NCI-H128 (cell line): ENCODE results near the gene BICDL2.

Experiments used
- DNase-seq: peaks from one replicate; lab custom pipeline; 2025; ENCODE audit not compliant: unreplicated experiment; lab: John Stamatoyannopoulos, UW

BICDL2 gene

DNA sequence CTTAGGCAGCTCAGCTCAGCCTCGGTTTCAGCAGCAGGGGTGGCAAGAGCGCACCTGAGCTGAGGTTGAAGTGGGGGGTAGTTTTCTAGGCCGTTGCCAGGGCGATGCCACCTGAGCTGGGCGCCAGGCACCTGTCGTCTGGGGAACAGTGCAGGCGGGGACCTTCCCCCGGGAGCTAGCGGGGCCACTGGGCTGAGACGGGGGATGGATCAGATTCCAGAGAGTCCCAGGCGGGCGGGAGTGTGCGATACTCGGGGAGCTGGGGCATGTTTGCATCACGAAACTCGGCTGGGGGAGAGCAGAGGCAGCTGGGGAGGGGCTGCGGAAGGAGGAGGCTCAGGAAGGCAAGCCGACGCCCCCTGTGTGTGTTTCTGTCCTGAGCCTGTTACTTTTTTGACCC is 24.5 kb downstream of the BICDL2 start:
- DNase-seq, result peak; percentile 63

DNA sequence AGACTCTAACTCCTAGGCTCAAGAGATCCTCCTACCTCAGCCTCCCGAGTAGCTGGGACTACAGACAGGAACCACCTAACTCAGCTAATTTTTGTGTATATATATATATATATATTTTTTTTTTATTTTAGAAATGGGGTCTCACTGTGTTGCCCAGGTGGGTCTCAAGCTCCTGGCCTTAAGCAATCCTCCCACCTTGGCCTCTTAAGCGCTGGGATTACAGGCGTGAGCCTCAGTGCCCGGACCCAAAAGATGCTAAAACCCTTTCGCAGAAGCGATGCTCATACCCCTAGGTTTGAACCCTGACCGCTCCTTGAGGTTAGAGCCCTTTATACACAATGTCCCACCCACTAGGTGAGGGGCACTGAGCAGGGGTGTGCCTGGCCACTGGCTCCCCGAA is 26.2 kb downstream of the BICDL2 start:
- no peak for DNase-seq

- no peak for DNase-seq
Observed at GRCh38 chr16:3009568-3010390, 27.0 kb downstream of the BICDL2 start.

DNA sequence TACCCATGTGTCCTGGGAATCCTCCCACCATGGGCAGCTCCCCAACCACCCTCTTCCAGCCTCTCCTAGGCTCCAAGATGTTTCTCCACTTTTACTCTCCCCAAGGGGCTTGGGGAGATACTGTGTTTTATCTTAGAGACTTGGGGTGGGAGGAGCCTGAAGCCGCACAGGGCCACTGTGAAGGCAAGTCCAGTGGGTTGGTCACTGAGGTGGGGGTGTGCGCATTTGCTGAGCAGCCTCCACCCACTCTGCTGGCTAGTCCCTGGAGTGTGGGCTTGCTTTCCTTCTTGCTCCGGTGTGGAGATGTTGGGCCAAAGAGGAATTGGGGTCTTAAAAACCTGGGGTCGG is 28.1 kb downstream of the BICDL2 start:
- DNase-seq, result no peak

DNA sequence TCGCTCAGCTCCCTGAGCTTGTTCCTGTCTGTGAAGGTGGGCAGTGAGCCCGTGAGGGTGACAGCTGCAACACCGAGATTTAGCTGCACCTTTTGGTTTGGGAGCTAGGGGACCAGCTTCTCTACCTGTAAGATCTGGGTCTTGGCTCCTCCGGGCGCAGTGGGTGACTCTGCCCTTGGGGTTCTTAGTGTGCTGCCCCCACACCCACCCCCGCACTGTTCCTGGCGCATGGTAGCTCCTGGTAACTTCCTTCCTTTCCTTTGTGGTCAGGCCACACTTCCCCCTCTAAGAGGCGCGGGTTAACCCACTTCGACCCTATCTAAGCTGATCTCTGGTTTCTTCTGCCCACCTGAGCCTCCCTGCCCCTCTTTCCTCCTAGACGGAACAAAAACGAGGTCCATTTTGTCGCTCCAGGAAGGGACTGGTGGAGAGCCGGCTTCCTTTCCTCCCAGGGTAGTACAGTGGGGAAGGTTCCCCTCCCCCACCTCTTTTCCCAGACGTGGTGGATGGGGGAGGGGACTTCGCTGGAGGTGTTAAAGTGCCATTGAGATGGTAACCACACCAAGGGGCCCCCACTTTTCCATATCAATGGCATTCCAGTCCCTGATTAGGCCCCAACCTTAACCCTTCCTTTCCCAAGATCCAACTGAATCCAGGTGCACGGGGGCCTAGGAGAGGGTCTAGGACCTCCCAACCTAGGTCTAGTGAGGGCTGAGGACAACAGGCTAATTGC is 28.6 kb downstream of the BICDL2 start:
- DNase-seq, result no peak

GRCh38 chr16:3007059-3007956 is 29.4 kb downstream of the BICDL2 start:
- no peak for DNase-seq

DNA sequence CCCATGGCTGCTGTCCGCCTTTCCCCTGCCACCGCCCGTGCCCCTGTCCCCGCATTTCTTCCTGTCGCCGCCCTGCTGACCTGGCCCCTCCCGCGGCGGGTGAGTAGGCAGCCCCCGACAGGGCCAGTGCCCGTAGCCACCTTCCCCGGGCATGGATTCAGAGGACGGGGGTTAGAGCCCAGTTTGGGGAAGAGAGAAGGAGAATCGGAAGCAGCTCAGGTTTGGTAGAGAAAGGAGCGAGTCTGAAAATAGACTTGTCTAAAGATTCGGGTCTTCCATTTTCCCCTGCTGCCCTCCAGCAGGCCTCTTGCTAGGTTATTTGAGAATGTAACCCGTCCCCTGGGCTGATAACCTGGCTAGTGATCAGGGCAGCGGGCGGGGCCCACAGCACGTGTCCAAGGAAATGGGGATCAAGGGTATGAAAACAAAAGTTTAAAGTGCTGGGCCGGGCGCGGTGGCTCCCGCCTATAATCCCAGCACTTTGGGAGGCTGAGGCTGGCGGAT is 31.9 kb downstream of the BICDL2 start:
- DNase-seq, result no peak

DNA sequence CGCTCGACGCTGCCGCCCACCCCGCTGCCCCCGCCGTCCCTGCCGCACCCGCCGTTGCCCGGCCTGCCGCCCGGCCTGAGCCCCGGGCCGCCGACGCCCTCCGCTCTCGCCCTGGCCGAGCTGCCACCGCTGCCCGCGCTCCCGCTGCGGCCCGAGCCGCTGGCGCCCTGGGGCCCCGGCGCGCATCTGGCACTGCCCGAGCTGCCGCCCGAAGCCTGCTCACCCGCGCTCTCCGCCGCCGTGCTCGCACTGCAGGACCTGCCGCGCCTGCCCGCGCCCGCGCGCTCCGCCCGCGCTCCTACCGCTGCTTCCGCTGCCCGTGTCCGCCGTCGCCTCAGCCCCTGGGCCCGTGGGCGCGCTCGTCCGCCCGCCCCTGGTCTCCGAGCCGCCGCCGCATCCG is 32.4 kb downstream of the BICDL2 start:
- DNase-seq, result no peak

GRCh38 chr16:3003582-3004270 is 33.0 kb downstream of the BICDL2 start:
- peak; percentile 91 for DNase-seq

DNA sequence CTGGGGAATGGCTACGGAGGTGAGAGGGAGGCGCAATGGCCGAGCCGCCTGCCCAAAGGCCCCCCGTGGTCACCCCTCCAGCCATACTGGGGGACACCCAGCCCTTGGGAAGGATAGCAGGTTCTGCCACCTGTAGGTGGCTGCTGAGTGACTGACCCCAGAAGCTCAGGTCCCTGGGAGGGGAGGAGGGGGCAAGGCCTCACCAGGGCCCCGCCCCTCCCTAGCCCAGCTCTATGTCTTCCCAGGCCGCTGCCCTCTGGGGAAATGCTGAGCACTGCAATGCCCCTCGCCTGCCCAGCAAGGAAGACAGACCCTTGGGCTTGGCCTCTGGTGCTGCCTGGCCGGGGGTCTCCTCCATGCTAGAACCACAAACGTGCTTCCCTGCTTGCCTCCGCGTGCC is 35.4 kb downstream of the BICDL2 start:
- DNase-seq, result no peak

GRCh38 chr16:3000540-3000939 is 36.2 kb downstream of the BICDL2 start:
- no peak for DNase-seq

DNA sequence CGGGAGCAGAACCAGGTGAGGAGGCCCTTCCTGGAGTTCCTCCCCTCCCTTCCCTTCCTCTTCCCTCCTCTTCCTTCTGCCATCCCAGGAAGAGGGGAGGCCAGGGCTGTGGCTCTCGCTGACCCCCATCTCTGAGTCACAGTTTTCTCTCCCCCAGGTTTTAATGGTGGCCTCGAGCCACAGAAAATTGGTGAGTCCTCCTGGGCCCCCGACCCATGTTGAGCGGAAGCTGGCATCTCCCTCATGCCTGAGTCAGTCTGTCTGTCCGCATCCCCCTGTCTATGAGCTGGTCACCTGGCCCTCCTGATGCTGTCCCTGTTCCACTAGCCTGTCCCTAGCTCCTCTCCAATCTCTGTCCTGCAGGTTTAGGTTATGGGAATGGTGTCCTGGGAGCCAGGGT is 36.8 kb downstream of the BICDL2 start:
- DNase-seq, result no peak

GRCh38 chr16:2996298-2996697 is 40.4 kb downstream of the BICDL2 start:
- DNase-seq, result no peak

DNA sequence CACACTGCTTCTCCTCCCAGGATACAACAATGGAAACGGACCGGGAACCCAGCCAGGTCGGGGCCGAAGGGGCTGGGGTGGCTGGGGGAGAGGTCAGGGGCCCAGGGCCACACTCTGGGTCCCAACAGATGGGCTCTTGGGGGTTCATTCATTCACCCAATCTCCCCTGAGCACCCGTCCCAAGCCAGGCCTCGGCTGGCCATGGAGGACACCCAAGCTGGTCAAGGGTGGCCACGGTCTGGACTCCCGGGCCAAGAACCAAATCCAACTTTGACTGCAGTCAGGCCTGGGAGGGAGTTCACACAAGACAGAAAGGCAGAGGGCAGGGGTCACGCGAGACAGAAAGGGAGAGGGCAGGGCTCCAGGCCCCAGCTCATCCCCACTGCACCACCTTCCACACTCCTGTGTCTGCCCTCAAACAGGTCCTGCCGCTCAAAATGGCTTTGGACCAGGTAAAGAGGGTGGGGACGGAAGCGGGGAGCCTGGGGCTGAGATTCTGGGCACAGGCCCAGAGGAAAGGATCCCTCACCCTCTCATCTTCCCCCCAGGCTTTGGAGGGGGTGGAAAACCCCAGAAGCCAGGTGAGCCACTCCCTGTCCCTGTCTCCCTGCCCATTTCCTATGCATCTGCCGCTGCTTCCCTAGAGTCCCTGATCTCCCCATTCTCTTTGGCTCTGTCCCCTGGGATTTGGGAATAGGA is 44.2 kb downstream of the BICDL2 start:
- no peak for DNase-seq

DNA sequence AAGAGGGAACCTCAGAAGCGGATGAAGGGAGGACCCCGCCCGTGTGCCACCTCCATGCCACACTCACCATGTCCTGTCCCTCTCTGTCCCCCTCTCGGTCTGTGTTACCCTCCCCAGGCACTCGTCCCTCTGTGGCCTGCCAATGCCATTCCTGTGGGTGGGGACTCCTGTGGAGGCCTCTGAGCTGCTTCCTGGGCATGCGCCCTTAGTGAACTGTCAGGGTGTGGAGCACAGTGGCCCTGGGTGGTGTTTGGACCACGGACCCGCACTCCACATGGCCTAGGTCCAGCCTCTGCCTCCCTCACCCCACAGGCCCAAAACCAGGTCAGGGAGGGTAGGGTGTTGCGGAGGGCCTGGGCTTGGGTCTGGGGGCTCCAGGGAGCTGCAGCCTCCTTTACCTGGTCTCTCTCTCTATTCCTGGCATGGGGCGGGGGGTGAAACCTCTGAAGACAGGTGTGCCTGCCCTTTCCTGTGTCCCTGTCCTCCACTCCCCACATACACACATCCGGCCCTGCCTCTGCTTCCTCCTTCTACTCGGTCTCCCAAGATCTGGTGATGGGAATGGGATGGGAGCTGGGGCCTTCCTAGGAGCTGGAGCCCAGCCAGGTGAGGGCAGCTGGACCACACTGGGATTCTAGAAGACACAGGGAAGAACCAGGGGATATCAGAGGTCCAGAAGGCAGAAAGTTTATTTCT is 45.0 kb downstream of the BICDL2 start:
- no peak for DNase-seq

DNA sequence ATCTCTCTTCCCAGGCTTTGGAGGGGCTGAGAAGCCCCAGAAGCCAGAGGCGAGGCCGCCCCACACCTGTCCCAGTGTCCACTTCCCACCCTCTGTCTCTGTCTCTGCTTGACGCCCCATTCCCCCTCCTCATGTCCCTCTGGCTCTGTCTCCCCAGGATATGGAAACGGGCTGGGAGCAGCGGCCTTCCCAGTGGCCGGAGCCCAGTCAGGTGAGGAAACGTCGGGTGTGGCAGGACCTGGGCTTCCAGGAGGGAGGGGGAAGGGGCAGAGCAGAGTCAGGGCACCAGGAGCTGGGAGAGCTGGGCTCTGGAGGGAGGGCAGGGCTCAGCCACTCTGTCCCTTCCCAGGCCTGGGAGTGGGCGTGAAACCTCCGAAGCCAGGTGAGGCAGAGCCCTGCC is 45.9 kb downstream of the BICDL2 start:
- no peak for DNase-seq

DNA sequence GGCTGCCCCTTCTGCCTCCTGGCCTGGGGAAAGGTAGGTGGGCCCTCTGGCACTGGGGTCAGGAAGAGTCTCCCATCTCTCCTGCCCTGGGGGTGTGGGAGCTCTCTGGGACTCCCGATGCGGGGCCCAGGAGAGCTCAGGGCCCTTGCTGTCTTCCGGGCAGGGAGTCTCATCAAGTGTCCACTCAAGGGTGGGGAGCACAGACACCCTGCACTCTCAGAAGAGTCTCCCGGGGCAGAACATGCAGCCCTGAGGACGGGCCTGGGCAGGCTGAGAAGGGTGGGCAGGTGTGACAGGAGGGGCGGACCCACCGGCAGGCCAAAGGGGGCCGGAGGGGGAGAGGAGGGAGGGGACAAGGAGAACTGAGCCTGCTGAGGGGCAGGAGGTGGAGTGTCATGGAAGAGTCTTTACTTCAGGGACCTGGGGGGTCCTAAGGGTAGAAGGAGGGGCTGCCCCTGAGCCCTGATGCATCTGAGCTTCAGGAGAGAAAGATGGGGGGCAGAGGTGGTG is 48.1 kb downstream of the BICDL2 start:
- DNase-seq, result no peak

- no peak for DNase-seq
Observed at GRCh38 chr16:2987833-2988232, 48.9 kb downstream of the BICDL2 start.

- DNase-seq, result no peak
Observed at GRCh38 chr16:2987286-2987685, 49.5 kb downstream of the BICDL2 start.
